GM21367 (cell line): Measurements from ENCODE around the gene GOLGB1.
"Not testable (repeated sequence)": the region's sequence is repeated elsewhere in the genome, so short reads cannot be mapped to it uniquely, and the experiment has no call there.

Experiments used
- ATAC-seq: cut with Tn5 transposase; IDR thresholded peaks from one replicate; pipeline ENCODE4 v1.9.1; 2021; ENCODE audit not compliant: unreplicated experiment

The GOLGB1 gene, protein sequence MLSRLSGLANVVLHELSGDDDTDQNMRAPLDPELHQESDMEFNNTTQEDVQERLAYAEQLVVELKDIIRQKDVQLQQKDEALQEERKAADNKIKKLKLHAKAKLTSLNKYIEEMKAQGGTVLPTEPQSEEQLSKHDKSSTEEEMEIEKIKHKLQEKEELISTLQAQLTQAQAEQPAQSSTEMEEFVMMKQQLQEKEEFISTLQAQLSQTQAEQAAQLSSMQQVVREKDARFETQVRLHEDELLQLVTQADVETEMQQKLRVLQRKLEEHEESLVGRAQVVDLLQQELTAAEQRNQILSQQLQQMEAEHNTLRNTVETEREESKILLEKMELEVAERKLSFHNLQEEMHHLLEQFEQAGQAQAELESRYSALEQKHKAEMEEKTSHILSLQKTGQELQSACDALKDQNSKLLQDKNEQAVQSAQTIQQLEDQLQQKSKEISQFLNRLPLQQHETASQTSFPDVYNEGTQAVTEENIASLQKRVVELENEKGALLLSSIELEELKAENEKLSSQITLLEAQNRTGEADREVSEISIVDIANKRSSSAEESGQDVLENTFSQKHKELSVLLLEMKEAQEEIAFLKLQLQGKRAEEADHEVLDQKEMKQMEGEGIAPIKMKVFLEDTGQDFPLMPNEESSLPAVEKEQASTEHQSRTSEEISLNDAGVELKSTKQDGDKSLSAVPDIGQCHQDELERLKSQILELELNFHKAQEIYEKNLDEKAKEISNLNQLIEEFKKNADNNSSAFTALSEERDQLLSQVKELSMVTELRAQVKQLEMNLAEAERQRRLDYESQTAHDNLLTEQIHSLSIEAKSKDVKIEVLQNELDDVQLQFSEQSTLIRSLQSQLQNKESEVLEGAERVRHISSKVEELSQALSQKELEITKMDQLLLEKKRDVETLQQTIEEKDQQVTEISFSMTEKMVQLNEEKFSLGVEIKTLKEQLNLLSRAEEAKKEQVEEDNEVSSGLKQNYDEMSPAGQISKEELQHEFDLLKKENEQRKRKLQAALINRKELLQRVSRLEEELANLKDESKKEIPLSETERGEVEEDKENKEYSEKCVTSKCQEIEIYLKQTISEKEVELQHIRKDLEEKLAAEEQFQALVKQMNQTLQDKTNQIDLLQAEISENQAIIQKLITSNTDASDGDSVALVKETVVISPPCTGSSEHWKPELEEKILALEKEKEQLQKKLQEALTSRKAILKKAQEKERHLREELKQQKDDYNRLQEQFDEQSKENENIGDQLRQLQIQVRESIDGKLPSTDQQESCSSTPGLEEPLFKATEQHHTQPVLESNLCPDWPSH (N-terminal part only)

DNA sequence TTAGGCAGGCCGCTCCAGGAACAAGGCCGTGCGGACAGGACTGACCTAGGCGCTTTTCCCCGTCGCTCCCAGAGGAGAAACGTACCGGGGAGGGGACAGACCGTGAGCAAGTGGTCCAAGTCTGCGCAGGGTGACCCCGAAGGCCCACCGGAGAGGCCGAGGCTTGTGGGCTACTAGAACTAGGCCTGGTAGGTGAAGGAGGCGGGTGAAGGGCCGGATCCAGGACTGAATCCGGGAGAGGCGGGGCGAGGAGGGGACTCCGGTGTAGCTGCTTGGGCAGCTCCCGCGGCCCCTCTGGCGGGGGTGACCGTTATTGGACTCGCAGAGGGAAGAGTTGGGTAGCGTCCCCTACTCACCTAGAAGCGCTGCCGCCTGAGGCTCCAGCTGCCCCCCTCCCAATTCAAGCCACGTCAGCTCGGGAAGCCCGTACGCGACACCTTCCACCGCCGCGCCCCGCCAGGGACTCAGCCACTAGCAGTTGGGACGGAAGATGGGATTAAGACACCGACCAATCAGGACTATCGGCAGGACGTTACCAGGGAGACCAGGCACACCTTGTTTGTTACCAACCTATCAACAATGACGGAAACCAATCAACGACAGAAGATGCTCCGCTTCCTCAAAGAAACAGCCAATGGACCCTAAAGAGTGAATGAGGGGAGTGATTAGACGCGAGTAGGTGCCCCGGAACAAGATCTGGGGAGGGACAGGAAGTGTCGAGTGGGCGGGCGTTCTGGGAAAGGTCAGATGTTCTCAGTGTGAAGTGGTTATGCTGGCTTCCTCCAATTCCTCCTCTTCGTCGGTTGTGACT, at the start of gene GOLGB1:
TSS of gene GOLGB1 (minus strand) at position 466 of the 811 bp plus-strand sequence. CDS start 18,770 bp downstream, outside the sequence.
- ATAC-seq, result peak; percentile 97

DNA sequence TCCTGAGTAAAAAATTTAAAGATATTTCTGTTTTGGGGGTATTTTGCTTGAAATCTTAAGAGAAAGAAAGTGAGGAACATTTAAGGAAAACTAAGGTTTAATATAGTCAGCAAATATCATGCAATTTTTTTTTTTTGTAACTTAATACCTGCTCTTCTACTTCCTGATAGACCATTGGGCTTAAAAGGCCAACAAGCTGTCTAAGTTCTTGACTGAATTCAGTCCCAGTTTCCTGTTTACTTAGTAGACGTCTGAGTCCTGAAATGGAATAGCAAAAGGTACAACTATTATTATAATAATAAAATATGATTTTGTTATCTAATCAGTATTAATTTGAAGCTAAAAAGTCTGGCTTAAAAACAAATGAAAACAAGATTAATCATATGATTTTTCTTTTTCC, 47.4 kb upstream of the GOLGB1 start:
- no peak for ATAC-seq

DNA sequence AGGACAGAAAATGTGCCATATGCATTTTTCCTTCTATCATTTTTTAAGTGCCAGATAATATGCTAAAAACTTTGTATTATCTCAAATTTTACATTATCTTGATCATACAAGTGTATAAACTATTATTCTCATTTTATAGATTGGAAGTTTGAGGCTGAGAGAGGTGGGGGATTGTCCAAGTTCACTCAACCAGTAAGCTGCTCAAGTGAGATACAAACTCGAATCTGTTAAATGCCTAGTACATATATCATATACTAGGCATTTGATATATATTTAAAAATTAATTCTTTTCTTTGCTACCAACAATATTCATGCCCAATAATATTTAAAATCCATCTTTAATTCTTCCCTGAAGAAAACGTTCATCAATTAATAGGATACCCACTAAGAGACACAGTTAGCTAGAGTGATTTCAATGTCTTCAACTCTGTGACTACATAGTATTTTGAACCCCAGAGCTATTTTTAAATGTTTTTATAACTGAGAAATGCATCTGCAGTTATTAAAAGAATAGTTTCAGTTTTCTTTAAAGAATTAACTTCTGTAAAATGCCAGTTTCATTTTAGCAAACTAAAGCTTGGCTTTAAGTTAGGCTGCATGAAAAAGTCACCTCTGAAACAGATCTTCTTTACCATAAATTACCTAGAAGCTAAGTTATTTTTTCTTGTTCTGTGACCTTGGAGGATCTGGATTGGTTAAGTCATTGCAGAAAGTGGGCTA, 44.9 kb upstream of the GOLGB1 start:
- ATAC-seq, result peak; percentile 62

DNA sequence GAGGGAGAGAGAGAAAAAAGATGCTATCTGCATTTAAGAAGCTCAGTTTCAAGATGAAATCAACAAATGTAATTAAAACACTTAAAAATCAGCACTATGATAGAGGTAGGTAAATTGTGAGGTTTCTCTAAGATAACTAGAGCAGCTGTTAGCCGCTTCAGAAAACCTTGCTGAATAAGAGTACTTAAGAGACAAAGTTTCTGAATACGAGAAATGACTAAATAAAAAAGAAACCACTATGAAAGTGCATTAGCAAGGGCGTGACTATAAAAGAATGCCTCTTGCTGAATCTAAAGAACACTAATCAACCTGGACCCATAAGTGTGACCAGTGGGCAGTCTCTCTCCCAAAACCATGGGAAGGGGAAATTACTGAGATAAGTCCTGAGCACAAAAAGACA, 43.5 kb upstream of the GOLGB1 start:
- no peak for ATAC-seq

- ATAC-seq, result no peak
Observed at GRCh38 chr3:121786485-121786884, 36.9 kb upstream of the GOLGB1 start.

- ATAC-seq, result not testable (repeated sequence)
Observed at GRCh38 chr3:121782784-121783183, 33.2 kb upstream of the GOLGB1 start.

DNA sequence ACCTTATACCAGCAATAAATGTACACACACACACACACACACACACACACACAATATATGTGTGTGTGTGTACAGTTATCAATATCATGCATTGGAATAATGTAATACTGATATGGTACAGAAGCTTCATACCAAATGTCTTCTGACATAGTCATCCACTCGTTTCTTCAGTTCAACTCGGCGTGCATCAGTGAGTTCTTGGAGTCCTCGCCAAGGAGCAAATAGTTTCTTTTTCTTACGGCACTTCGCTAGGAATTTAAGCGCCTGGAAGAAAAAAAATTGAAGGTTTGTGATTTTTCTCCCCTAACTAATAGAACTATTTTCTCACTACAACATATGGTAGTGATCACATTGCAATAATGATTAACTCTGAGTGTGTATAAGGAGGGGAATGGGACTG, 32.1 kb upstream of the GOLGB1 start:
- no peak for ATAC-seq

GRCh38 chr3:121775095-121775494, 25.6 kb upstream of the GOLGB1 start:
- ATAC-seq, result not testable (repeated sequence)

DNA sequence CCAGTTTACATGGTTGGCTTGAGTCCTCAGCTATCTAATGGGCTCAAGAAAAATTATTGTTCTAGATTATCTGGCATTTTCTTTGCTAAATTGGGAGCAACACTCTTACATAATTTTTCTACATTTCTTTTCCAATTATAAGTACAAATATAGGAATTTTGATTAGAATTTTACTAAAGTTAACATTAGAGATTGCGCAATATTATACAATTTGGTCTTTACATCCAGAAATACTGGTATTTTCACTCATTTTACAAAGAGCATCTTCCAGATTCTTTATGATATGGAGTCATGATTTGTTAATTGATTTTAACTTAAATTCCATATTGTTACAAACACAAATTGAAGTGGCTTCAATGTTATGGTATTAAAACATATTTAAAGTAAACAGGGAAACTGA, 19.7 kb upstream of the GOLGB1 start:
- ATAC-seq, result no peak

- no peak for ATAC-seq
Observed at GRCh38 chr3:121768452-121768851, 18.9 kb upstream of the GOLGB1 start.

DNA sequence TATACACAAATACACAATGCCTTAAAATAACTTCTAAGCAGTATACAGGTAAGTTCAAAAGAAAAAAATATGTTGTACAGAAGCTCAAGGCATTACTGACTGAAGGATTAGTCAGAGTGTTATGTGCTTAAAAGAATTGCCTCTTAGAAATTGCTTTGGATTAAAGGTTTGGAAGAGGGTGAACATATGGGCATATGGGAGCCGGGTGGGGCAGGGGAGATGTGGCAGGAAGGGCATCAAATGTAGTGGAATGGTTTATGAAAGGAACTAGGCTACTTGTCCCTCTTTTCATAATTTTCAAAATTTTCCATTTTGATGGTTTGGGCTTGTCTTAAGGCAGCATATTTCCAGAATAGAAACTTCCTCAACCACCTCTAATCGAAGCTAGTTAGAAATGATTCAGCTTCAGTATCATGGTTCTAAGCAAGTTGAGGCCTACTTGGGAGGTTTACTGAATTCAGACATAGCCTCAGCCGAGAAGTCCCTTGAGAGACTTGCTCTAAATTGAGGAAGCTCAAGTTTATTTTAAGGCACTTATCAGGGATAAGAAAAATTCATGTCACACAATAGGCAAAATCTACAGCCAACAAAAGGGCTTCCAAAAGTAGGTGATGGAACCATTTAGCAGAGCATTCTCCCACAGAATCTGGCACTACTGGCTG, 10.1 kb upstream of the GOLGB1 start:
- ATAC-seq, result no peak

- ATAC-seq, result no peak
Observed at GRCh38 chr3:121758727-121759450, 9.3 kb upstream of the GOLGB1 start.

GRCh38 chr3:121757812-121758545, 8.4 kb upstream of the GOLGB1 start:
- ATAC-seq, result no peak

DNA sequence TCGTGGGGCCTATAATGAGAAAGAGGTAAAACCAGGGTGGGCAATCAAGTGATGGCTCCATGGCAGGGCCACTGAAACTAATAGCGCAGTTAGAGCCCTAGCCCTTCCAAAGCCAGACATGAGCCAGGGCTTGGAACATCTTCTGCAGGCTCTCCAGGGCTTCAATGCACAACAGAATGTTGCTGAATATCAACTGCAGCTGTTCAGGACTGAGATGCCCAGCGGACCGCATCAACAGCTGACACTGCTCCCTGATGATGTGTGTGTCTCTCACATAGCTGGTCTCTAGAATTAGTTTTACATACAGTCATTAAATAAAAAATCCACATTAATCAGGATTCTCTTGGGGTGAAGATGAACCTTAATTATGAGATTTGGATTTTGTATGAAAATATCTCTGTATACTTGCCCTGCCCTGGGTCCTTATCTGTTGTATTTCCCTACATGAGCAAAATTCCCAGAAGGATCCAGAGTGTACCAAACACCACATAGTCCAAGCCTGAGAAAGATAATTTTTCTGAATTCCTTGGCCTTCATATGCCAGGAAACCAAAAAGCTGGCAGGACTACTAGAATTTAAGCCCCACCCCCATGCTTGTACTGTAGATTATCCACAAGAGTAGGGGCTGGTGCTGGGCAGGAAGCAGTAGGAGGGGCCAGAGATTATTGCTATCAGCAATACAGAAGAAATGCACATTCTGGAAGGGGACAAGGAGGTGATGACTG, 7.7 kb upstream of the GOLGB1 start:
- no peak for ATAC-seq

DNA sequence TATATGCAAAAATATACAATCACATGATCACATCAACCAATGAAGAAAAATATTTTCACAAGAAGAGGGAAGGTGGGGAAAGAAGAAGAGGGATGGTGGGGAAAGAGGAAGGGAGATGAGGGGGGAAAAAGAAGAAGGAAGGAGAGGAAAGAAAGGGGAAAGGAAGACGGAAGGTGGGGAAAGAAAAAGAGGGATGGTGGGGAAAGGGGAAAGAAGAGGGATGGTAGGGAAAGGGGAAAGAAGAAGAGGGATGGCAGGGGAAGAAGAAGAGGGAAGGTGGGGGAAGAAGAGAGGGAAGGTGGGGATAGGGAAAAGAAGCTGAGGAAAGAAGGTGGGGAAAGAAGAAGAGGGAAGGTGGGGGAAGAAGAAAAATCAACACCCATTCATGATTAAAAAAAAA, 3.2 kb upstream of the GOLGB1 start:
- no peak for ATAC-seq

GRCh38 chr3:121752261-121752660, 2.7 kb upstream of the GOLGB1 start:
- ATAC-seq, result no peak

- ATAC-seq, result no peak
Observed at GRCh38 chr3:121750087-121750415, 510 bp upstream of the GOLGB1 start.
